GM23248 (cell line): ENCODE results near the gene TOR3A.

ENCODE experiments used
- EZH2 ChIP-seq: fragments of 200-600 bp; sonication (generic); IDR thresholded peaks from 2 replicates; pipeline ENCODE4 v1.6.1; 2018; ENCODE audit warnings: antibody characterized with exemption, mild to moderate bottlenecking; ENCODE audit not compliant: insufficient read depth, poor library complexity, severe bottlenecking
- EZH2phosphoT487 ChIP-seq: fragments of 200-600 bp; sonication (generic); IDR thresholded peaks from 2 replicates; pipeline ENCODE4 v1.6.1; 2018; ENCODE audit warnings: antibody characterized with exemption, moderate library complexity, mild to moderate bottlenecking, low read depth; ENCODE audit not compliant: insufficient read depth

GRCh38 chr1:179092896-179093461, 11.1 kb downstream of the TOR3A start:
- TF ChIP-seq EZH2 (no peak), EZH2phosphoT487 (no peak)
